Central memory CD4-positive, alpha-beta T cell (primary cell): ENCODE data around the gene GFPT1.

Source experiments
- DNase-seq: peaks from one replicate; pipeline ENCODE4 v3.0.0; 2022

Gene GFPT1

GRCh38 chr2:69315160-69315761 lies 71.8 kb downstream of the GFPT1 start:
- no peak for DNase-seq

DNA sequence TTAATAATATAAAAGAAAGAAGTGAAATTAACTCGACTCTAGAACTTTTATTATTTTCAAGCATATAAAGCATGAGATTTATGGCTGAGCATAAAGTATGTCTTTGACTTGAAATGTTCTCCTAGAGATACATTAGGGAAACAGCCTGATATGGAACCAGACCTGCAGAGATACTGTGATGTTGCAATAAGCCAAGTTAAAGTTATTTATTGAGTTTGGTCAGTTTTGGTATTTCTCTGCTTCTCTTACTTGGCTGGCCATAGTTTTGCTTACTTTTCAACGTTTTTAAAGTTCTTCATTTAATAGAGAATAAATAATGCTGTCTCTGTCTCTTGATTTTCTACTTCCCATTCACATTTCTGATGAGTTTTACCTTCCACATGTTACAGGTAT lies 76.0 kb downstream of the GFPT1 start:
- no peak for DNase-seq

- DNase-seq, result no peak
Observed at GRCh38 chr2:69310111-69311023, 76.7 kb downstream of the GFPT1 start.

DNA sequence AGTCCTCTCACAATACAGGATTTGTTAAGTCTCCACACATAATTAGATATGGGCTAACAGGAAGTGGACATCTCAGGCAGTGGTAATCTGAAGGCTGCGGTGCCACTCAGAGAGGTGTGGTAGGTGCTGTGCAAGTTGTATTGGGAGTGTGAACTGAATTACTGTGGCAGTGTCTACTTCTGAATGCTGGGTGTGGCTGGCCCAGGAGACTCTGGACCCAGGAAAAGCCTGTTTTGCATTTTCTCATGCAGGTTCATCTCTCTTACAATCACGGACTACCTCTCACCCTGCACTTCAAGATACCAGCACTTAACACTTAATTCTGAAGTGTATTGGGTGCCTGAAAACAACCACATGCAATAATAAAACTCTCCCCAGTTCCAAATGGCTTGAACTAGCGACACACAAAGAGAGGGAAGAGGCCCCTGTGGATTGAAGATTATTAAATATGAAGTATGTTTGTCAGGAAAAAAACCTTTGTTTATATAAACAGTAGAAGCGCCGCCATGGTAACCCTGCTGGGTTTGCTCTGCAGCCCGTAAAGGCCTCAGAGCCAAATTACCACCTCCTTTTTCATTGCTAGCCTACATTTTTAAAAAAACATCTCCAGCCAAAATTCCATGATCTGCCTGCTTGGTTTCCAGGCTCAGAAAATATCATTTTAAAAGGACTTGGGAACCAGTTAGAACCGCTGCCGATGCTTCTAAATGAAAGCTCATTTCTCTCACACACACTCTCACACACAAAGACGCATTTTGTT lies 77.5 kb downstream of the GFPT1 start:
- peak; percentile 18 for DNase-seq

DNA sequence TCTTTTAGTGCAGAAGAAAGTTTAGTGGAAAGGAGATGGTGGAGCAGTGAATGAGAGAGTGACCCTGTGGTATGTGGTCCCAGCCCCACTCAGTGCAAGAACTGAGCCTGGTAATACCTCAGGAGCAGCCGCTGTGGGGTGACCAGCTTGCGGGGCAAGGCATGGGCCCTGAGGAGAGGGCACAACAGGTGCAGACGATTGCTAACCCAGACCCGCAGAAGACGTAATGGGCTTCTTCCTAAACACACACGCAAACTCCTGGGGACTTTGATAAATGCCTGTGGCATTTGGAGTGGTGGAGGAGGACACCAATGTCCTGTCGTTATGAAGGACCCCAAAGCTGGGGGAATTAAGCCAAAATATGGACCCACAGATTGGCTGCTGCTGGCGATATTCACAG lies 78.7 kb downstream of the GFPT1 start:
- no peak for DNase-seq

GRCh38 chr2:69307579-69308064 lies 79.4 kb downstream of the GFPT1 start:
- no peak for DNase-seq

GRCh38 chr2:69306822-69307578 lies 80.0 kb downstream of the GFPT1 start:
- peak; percentile 31 for DNase-seq

DNA sequence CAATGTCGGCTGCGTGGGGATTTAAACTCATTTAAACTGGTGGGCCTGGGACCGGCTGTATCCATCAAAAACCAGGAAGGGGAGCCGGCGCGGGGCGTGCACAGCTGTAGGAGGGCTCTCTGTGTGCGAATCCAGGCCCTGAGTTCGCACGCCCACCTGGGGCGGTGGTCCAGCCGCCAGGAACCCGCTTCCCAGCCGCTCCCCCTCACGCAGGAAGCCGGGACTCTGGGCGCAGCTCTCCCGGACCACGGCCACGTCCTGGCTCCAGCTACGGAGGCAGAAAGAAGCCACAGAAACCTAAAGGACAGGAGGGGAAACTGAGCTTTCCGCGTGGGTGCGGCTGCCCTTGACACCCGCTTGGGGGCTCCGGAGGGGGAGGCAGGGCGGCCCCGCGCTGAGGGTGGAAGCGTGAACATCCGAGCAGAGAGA lies 80.6 kb downstream of the GFPT1 start:
- DNase-seq, result no peak

- no peak for DNase-seq
Observed at GRCh38 chr2:69305712-69306392, 81.2 kb downstream of the GFPT1 start.

- no peak for DNase-seq
Observed at GRCh38 chr2:69305166-69305565, 81.9 kb downstream of the GFPT1 start.

DNA sequence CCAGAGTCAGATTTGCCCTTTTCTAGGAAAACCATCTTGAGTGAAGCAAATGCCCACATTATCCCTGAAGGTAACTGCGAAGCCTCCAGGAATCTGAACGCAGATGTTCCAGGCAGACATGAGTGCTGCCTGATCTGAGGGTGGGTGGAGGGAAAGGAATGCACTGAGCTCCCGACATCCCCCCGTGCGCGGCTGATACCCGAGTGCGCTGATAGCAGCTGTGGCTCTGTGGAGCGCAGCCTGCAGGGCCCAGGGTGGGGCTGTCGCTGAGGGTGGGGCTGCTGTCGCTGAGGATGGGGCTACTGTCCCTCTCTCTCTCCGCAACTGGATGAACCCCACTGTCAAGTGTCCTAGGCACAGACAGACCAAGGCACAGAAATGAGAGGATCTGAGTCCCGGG lies 82.4 kb downstream of the GFPT1 start:
- DNase-seq, result no peak

DNA sequence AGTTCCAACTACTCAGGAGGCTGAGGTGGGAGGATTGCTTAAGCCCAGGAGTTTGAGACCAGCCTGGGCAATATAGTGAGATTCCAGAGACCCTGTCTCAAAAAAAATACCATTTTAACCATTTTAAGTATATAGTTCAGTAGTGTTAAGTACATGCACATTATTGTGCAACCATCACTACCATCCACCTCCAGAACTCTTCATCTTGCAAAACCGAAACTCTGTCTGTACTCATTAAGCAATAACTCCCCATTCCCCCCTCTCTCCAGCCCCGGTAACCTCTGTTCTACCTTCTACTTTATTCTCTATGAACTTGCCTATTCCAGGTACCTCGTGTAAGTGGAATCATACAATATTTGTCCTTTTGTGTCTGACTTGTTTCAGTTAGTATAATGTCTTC lies 86.4 kb downstream of the GFPT1 start:
- DNase-seq, result no peak

DNA sequence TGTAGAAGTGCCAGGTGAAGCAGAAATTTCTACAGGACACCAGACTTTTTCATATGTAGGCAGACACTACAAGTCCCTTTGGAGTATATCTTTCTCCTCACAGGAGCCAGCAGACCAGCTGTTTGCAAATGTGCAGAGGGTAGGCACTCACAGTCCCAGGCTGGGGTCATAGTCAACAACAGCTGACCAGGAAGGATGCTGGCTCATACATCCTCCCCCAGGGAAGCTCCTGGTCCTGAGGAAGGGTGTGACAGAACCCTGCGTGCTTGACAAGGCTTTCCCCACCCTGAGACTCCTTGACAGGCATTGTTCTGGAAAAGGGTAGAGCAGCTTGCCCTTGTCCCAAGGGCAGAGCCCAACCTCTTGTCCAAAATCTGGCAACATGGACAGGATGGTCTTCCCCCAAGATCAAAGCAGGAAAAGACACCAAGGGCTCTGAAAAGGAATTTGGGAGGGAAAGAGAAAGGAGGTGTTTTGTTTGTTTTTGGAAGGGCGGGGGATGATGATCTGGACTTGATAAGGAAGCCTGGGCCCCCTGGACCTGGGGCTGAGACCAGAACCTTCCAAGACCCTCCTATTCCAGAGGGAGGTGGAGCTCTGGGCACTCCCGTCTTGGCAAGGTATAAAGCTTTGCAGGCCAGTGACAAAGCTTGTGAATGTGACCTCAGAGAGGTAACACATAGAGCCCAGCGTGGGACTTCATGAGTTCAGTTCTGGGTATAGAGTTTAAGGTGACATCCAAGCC lies 87.1 kb downstream of the GFPT1 start:
- DNase-seq, result no peak

DNA sequence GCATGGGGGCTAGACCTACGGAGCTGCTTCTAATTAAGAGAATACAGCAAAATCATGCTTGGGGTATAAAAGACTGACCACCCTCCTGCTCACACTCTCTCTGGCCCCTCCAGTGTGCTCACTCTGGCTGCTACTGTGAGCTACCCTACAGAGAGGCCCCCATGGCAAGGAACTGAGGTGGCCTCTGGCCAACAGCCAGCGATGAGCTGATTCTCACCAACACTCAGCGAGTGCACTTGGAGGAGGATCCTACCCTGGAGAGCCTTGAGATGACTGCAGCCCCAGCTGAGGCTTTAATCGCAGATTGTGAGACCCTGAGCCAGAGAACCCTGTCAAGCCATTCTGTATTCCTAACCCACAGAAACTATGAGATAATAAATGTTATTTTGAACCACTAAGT lies 88.2 kb downstream of the GFPT1 start:
- DNase-seq, result no peak

DNA sequence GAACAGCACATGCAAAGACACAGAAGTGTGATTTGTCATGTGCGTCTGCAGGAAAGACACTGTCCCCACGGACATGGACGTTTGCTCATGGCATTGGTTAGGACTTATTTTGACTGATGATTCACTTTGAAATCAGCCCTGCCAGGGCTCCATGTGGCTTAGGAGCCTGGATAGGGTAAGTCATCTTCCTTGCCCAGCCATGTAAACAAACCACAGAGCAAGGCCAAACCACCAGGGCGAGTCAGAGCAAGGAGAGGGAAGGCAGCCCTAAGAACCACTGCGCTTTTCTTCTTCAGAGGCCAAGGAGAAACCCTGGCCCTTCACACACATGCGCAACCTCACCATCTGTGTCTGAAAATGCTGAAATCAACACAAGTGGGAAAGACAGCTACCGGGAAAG lies 88.8 kb downstream of the GFPT1 start:
- DNase-seq, result no peak

DNA sequence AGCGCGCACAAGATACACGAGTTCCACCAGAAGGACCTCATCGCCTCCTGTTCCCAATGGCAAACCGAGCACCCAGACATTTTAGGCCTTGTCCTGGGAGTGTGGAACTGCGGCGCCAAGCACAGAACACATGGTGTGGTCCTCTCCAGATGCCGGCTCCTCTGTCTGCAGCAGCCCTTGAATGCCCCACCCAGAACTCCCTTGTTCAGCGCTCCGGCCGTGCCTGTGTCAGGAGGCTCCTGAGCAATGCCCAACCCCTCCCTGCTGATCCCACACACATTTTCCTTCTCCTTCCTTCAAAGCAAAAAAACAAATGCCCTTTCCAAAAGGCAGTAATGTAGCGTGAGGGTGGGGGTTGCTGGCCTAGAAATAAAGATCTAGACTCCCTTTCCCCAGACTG lies 89.8 kb downstream of the GFPT1 start:
- no peak for DNase-seq

GRCh38 chr2:69296421-69296820 lies 90.6 kb downstream of the GFPT1 start:
- no peak for DNase-seq

GRCh38 chr2:69292256-69292655 lies 94.8 kb downstream of the GFPT1 start:
- no peak for DNase-seq

- DNase-seq, result no peak
Observed at GRCh38 chr2:69291721-69292120, 95.3 kb downstream of the GFPT1 start.

DNA sequence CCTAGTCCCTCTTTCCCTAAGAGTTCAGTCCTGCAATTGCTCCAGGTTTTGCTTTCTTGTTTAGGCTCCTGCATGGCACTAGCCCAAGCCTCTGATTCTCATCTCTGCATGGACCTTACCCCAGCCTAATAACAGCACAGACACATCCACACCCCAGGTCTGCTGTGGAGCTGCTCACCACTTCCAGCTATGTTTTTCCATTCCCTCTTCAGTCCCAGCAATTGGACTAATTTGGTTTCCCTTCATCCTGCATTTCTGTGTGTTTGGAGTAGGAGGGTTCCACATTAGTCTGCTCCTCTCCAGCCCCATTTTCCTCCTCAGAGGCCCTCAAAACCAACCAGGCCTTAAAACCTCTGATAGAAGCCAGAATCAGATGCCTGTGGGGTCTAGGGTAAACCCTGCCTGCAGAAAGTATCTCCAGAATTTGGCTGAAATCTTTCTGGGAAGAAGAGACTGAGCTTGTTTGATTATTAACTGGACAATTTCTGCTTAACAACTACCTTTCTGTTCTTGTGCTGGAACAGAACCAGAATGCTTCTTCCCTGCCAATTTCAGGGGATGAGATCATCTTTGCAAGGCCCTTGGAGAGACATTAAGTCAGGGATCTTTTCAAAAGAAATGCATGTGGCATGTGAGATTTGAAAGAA lies 95.9 kb downstream of the GFPT1 start:
- no peak for DNase-seq

DNA sequence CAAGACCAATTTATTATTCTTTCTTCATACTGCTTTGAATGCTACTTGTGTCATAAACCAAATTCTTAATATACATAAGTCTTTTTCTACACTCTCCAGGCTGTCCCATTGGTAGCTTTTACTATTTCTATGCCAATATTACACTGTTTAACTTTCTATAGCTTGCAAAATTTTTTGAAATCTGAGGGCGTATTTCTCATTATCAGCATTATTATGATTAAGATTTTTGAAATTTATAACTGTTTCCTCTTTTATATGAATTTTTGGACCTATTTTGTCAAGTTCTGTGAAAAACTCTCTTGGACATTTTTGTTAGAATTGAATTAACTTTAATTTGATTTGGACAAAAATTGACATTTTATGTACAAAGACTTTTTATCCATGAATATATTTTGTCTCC lies 98.6 kb downstream of the GFPT1 start:
- no peak for DNase-seq
